Osteoblast (primary cell): ENCODE results near the gene TEX22. TPM values are rescaled to one million over a fixed set of nuclear protein-coding genes. Genes with fewer than 3 reads are reported as not detected.

ENCODE experiments used
- DNase-seq: peaks from one replicate; pipeline ENCODE4 v3.0.0; 2011; ENCODE audit warnings: low spot score, mixed read lengths; ENCODE audit not compliant: insufficient read length; ENCODE audit errors: missing footprints
- H2AFZ ChIP-seq: 2 replicates; pipeline ENCODE4 v1.6.0; 2011; ENCODE audit warnings: mild to moderate bottlenecking, low read length
- H3K27ac ChIP-seq: 2 replicates; pipeline ENCODE4 v1.5.1; 2011; ENCODE audit warnings: mild to moderate bottlenecking, low read depth, low read length, moderate library complexity
- H3K27me3 ChIP-seq: 2 replicates; pipeline ENCODE4 v1.6.0; 2012; ENCODE audit warnings: mild to moderate bottlenecking, control low read depth, inconsistent platforms, low read length, moderate library complexity; ENCODE audit not compliant: insufficient read depth
- H3K36me3 ChIP-seq: 2 replicates; pipeline ENCODE4 v1.5.1; 2011; ENCODE audit warnings: mild to moderate bottlenecking, low read length, control low read depth, moderate library complexity; ENCODE audit not compliant: insufficient read depth
- H3K4me1 ChIP-seq: 2 replicates; pipeline ENCODE4 v1.5.1; 2011; ENCODE audit warnings: mild to moderate bottlenecking, low read length, control low read depth, moderate library complexity; ENCODE audit not compliant: insufficient read depth
- H3K4me2 ChIP-seq: 2 replicates; pipeline ENCODE4 v1.6.0; 2011; ENCODE audit warnings: mild to moderate bottlenecking, low read length; ENCODE audit not compliant: insufficient read depth
- H3K4me3 ChIP-seq: fragments of 200-600 bp; sonication (generic); 3 replicates; pipeline ENCODE4 v1.5.1; 2012; ENCODE audit warnings: mild to moderate bottlenecking, low read length, inconsistent platforms; ENCODE audit not compliant: insufficient read depth
- H3K79me2 ChIP-seq: 2 replicates; pipeline ENCODE4 v1.6.0; 2012; ENCODE audit warnings: mild to moderate bottlenecking, low read length, control low read depth, inconsistent platforms; ENCODE audit not compliant: insufficient read depth
- H3K9me3 ChIP-seq: 2 replicates; pipeline ENCODE4 v1.5.1; 2011; ENCODE audit warnings: low read depth, low read length, control low read depth
- H4K20me1 ChIP-seq: 2 replicates; pipeline ENCODE4 v1.6.0; 2012; ENCODE audit warnings: mild to moderate bottlenecking, low read length, control low read depth; ENCODE audit not compliant: insufficient read depth
- total RNA-seq: library from RNA; depleted of rRNA; stranded (reverse); fragments of >200 nt; gene quantifications from 2 replicates; pipeline ENCODE4 v1.2.3, GENCODE V29; 2012
- TF ChIP-seq, protein P1 (sequence below): IDR thresholded peaks from 2 replicates; pipeline ENCODE4 v1.5.1; 2011; ENCODE audit warnings: mild to moderate bottlenecking, low read depth, low read length, moderate library complexity; ENCODE audit errors: extremely low read depth

The TEX22 gene
- total RNA-seq, 1 donor: under 0.01 TPM

DNA sequence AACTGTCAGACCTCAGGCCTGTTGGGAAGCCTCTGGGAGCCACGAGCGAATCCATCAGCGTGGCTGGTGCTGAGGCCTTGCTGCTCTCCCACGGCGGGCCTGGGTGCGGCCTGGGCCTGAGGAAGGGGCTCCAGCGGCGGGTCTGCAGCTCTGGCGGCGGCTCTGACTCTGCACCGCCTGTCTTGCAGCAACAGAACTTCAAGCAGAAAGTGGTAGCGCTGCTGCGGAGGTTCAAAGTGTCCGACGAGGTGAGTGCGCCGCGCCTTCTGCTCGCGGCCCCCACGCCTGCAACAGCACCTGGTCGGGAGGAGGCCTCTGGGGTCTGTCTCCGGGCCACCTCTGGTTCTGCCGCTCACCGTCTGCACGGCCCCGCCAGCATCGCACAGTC is 28.7 kb upstream of the TEX22 start:
- Histone ChIP-seq H3K27me3 (no peaks in the 10 kb centered on the region), H3K9me3 (no peaks in the 10 kb centered on the region), H3K27ac (no peak overlapping the region), H3K79me2 (no peaks in the 10 kb centered on the region), H2AFZ (no peak overlapping the region), H3K4me3 (no peak overlapping the region), H4K20me1 (peaks cover 10% of the 10 kb centered on the region), H3K36me3 (peaks cover 6% of the 10 kb centered on the region), H3K4me1 (no peaks in the 10 kb centered on the region), H3K4me2 (no peak overlapping the region)
- DNase-seq: no peak
- TF ChIP-seq, protein P1, sequence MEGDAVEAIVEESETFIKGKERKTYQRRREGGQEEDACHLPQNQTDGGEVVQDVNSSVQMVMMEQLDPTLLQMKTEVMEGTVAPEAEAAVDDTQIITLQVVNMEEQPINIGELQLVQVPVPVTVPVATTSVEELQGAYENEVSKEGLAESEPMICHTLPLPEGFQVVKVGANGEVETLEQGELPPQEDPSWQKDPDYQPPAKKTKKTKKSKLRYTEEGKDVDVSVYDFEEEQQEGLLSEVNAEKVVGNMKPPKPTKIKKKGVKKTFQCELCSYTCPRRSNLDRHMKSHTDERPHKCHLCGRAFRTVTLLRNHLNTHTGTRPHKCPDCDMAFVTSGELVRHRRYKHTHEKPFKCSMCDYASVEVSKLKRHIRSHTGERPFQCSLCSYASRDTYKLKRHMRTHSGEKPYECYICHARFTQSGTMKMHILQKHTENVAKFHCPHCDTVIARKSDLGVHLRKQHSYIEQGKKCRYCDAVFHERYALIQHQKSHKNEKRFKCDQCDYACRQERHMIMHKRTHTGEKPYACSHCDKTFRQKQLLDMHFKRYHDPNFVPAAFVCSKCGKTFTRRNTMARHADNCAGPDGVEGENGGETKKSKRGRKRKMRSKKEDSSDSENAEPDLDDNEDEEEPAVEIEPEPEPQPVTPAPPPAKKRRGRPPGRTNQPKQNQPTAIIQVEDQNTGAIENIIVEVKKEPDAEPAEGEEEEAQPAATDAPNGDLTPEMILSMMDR: no peak

DNA sequence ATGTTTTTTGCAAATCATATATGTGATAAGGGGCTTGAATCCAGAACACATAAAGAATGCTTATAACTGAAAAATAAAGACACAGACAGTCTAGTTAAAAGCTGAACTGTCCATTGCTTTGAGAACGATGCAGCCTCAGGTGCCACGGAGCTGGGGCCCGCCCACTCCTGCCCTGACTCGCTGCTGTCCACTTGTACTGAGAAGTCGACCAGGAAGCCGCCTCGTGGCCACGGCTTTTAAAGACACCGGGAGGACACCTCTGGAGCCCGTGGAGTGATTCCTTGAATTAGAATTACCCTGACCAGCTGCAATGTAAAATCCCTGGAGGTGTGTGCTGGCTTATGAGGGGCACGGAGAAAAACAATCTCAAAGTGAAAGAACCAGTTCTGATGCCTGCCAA is 23.9 kb upstream of the TEX22 start:
- no peak overlapping the region for H3K4me3 ChIP-seq
- no peak overlapping the region for H3K4me2 ChIP-seq
- TF ChIP-seq, protein P1: no peak
- no peaks in the 10 kb centered on the region for H3K79me2 ChIP-seq
- H4K20me1 ChIP-seq: peaks cover 3% of the 10 kb centered on the region
- no peaks in the 10 kb centered on the region for H3K27me3 ChIP-seq
- H2AFZ ChIP-seq: no peak overlapping the region
- no peak overlapping the region for H3K27ac ChIP-seq
- no peaks in the 10 kb centered on the region for H3K9me3 ChIP-seq
- no peak for DNase-seq
- peaks cover 6% of the 10 kb centered on the region for H3K36me3 ChIP-seq
- H3K4me1 ChIP-seq: no peaks in the 10 kb centered on the region

DNA sequence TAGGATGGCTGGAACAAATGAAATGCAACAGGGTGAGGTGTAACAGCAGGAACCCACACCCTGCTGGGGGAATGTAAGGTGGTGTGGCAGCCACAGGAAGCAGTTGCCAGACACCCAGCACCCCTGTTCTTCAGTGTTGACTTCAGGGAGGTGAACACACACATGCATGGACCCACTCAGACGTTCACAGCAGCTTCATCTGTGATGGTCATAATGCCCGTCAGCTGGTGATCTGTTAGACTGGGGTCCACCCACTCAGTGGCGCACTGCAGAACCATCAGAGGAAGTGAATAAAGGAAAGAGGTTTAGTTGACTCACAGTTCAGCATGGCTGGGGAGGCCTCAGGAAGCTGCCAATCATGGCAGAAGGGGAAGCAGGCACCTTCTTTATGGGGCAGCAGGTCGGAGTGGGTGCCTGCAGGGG is 22.7 kb upstream of the TEX22 start:
- Histone ChIP-seq H3K4me1 (no peaks in the 10 kb centered on the region), H3K4me2 (no peak overlapping the region), H4K20me1 (peaks cover 3% of the 10 kb centered on the region), H3K4me3 (no peak overlapping the region), H3K36me3 (peaks cover 6% of the 10 kb centered on the region), H3K9me3 (no peaks in the 10 kb centered on the region), H3K27ac (no peak overlapping the region), H3K79me2 (no peaks in the 10 kb centered on the region), H3K27me3 (no peaks in the 10 kb centered on the region), H2AFZ (no peak overlapping the region)
- peak; percentile 92 for DNase-seq
- TF ChIP-seq, protein P1: no peak

DNA sequence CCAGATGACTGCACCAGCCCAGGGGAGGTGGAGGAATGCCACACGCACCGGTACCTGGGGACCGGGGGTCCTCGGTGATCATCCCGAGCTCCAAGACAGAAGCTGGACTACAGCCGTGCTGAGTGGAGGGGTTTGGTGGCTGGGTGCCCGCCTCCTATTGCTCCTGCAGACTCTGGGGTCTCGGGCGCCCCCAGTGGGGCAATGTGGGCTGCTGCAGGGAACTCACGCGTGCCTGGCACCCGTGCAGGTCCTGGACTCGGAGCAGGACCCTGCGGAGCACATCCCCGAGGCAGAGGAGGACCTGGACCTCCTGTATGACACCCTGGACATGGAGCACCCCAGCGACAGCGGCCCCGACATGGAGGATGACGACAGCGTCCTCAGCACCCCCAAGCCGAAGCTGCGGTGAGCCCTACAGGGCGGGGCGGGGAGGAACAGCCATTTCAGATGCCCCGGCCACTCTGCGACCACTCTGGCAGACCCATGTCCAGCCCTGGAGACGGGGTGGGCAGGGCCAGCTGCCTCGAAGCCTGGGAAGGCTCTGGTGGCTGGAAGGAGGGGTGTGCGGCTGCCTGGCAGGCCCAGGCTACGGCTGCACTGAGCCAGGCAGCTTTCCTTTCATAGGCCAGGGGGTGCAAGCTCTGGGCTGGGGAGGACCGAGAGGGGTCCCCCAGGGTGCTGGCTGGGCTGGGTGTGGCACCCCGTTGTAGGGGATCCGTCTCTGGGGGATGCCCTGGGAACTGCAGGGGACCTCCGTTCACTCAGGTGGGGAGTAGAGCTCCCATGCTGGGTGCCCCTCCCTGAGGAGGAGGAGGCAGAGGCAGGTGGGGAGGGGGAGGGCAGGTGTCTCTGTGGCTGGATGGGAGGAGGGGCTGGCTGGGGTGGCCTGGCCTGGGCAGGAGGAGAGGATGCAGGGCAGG is 21.6 kb upstream of the TEX22 start:
- Histone ChIP-seq H3K4me3 (no peak overlapping the region), H3K4me2 (no peak overlapping the region), H2AFZ (no peak overlapping the region), H3K27ac (no peak overlapping the region), H3K9me3 (no peaks in the 10 kb centered on the region), H3K79me2 (no peaks in the 10 kb centered on the region), H3K4me1 (no peaks in the 10 kb centered on the region), H3K36me3 (peaks cover 2% of the 10 kb centered on the region), H3K27me3 (no peaks in the 10 kb centered on the region), H4K20me1 (no peaks in the 10 kb centered on the region)
- TF ChIP-seq, protein P1: no peak
- peak; percentile 86 for DNase-seq
